ENCODE measurements around the gene PIP5K1A. TPM values are rescaled to one million over a fixed set of nuclear protein-coding genes. Genes with fewer than 3 reads are reported as not detected.
A peak's percentile ranks its signal among the peaks of the same experiment; 100 is the strongest.

Gene PIP5K1A
- total and polyA plus RNA-seq, 9 of the 15 experiments (the other 6 are each of a cell fraction or from before 2014, with no cell fraction given): 1.9 to 42.4 (median 18.8) TPM

GRCh38 chr1:151281225-151281968 lies 83.0 kb downstream of the PIP5K1A start (continued):
- TF ChIP-seq DIDO1 (tag; IDR thresholded peaks at IDR 0.05; ENCODE audit: low read depth) (no peak), GMEB1 (CRISPR knock-in tag; IDR thresholded peaks at IDR 0.05) (peak; percentile 35; the same call in 1 of the 2 replicates), HDAC2 (IDR thresholded peaks at IDR 0.05) (peak; percentile 91), KLF1 (tag; IDR thresholded peaks at IDR 0.05) (peak; percentile 92), TRIM24 (IDR thresholded peaks at IDR 0.05) (peak; percentile 51 to 53; a peak in 1 of 4 replicates), ZNF175 (CRISPR knock-in tag; IDR thresholded peaks at IDR 0.05; ENCODE audit: low read depth) (0 out of 2 replicates have a peak, but pooled peaks have one; percentile 53), ZNF121 (CRISPR knock-in tag; conservative IDR thresholded peaks at IDR 0.05) (no peak), EP400 (IDR thresholded peaks at IDR 0.05) (peak; percentile 99), PML (IDR thresholded peaks at IDR 0.05; ENCODE audit: low read length) (peak; percentile 78), MTA1 (IDR thresholded peaks at IDR 0.05; ENCODE audit: borderline replicate concordance) (peak; percentile 76; the same call in 1 of the 2 replicates), ZNF316 (IDR thresholded peaks at IDR 0.05) (0 out of 2 replicates have a peak, but pooled peaks have one; percentile 5), HMGXB4 (CRISPR knock-in tag; IDR thresholded peaks at IDR 0.05) (peak; percentile 67; the same call in 1 of the 2 replicates), POLR2AphosphoS5 (IDR thresholded peaks at IDR 0.05; ENCODE audit: control insufficient read depth, insufficient read depth, low read depth, low read length) (peak; percentile 48), MNT (conservative IDR thresholded peaks at IDR 0.05) (peak; percentile 80 to 93), MTA2 (IDR thresholded peaks at IDR 0.05; ENCODE audit: low read depth) (no peak), ID3 (CRISPR knock-in tag; IDR thresholded peaks at IDR 0.05) (no peak), ID3 (tag; IDR thresholded peaks at IDR 0.05) (peak; percentile 84), NFRKB (IDR thresholded peaks at IDR 0.05; ENCODE audit: low read depth) (peak; percentile 86), ZNF239 (CRISPR knock-in tag; IDR thresholded peaks at IDR 0.05) (0 out of 2 replicates have a peak, but pooled peaks have one; percentile 8)
- TF ChIP-seq, protein P1, sequence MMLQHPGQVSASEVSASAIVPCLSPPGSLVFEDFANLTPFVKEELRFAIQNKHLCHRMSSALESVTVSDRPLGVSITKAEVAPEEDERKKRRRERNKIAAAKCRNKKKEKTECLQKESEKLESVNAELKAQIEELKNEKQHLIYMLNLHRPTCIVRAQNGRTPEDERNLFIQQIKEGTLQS (IDR thresholded peaks at IDR 0.05): peak; percentile 100
- TF ChIP-seq, protein P1 (CRISPR knock-in tag; conservative IDR thresholded peaks at IDR 0.05): peak; percentile 98

All from K562 (cell line).